Measurements from ENCODE around the gene ATP6V1F. TPM values are rescaled to one million over a fixed set of nuclear protein-coding genes. Genes with fewer than 3 reads are reported as not detected.

The ATP6V1F gene
- polyA plus RNA-seq, 3 donors = 327 to 593 (median 511) TPM

GRCh38 chr7:128913870-128914565 is 51.4 kb downstream of the ATP6V1F start:
- Histone ChIP-seq H3K27ac (ENCODE audit: low read depth in 1 of 2, low read length in 2 of 2) (no peak overlapping the region), H3K9ac (ENCODE audit: insufficient read depth, low read length, poor library complexity, severe bottlenecking) (no peak overlapping the region)
- H3K27me3 Mint-ChIP-seq (ENCODE audit: low read depth in 3 of 3) = peaks cover 55 to 75% (median 62%) of the 10 kb centered on the region in 3 donors

GRCh38 chr7:128914566-128915151 is 52.0 kb downstream of the ATP6V1F start:
- H3K9me3 ChIP-seq (replicated peaks in 1 of 2; ENCODE audit: control insufficient read depth in 1 of 2, insufficient read depth in 1 of 2, low read length in 2 of 2) = peaks cover 0 to 3% of the 10 kb centered on the region in 2 donors
- TF ChIP-seq, protein P1, sequence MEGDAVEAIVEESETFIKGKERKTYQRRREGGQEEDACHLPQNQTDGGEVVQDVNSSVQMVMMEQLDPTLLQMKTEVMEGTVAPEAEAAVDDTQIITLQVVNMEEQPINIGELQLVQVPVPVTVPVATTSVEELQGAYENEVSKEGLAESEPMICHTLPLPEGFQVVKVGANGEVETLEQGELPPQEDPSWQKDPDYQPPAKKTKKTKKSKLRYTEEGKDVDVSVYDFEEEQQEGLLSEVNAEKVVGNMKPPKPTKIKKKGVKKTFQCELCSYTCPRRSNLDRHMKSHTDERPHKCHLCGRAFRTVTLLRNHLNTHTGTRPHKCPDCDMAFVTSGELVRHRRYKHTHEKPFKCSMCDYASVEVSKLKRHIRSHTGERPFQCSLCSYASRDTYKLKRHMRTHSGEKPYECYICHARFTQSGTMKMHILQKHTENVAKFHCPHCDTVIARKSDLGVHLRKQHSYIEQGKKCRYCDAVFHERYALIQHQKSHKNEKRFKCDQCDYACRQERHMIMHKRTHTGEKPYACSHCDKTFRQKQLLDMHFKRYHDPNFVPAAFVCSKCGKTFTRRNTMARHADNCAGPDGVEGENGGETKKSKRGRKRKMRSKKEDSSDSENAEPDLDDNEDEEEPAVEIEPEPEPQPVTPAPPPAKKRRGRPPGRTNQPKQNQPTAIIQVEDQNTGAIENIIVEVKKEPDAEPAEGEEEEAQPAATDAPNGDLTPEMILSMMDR (IDR thresholded peaks at IDR 0.05) = no peak
- Mint-ChIP-seq H3K27ac (no peak overlapping the region), H3K4me1 (peaks cover 33% of the 10 kb centered on the region), H3K4me3 (peak overlapping the region; percentile 34 to 82), H3K27me3 (ENCODE audit: low read depth in 3 of 3) (peaks cover 50 to 71% (median 56%) of the 10 kb centered on the region in 3 donors), H3K36me3 (peaks cover 4 to 16% of the 10 kb centered on the region in 2 donors), H3K9me3 (peaks cover 2 to 18% (median 9%) of the 10 kb centered on the region in 7 donors)
- no peaks in the 10 kb centered on the region for H3K79me2 ChIP-seq (ENCODE audit: insufficient read depth, low read length)
- H2AFZ ChIP-seq (ENCODE audit: insufficient read depth, low read depth, low read length, poor library complexity, severe bottlenecking) = peak overlapping the region; percentile 35
- WGBS (ENCODE audit: insufficient coverage) = 40% methylated on average over 1 of the region's 11 CpGs
- peak in 1 of 3 donors; percentile 48 for DNase-seq
- intact Hi-C loops (cut with micrococcal nuclease) = no loop called here
- no peak overlapping the region for H3K4me2 ChIP-seq (replicated peaks; ENCODE audit: extremely low read depth, low read length, poor library complexity, severe bottlenecking)
- no peaks in the 10 kb centered on the region for H4K20me1 ChIP-seq (ENCODE audit: insufficient read depth, low read length)
- peaks cover 24 to 34% of the 10 kb centered on the region in 2 donors for H3K4me1 ChIP-seq (ENCODE audit: control insufficient read depth in 1 of 2, insufficient read depth in 2 of 2, low read length in 2 of 2)
- H3K27me3 ChIP-seq (ENCODE audit: control insufficient read depth in 2 of 2, insufficient read depth in 2 of 2, low read length in 2 of 2) = peaks cover 17 to 51% of the 10 kb centered on the region in 2 donors
- H3K36me3 ChIP-seq (replicated peaks in 1 of 2; ENCODE audit: control insufficient read depth in 1 of 2, insufficient read depth in 2 of 2, low read length in 2 of 2) = no peaks in the 10 kb centered on the region
- no peak overlapping the region for H3K4me3 ChIP-seq (replicated peaks in 1 of 3; ENCODE audit: low read depth in 2 of 3, low read length in 3 of 3)
- no peak overlapping the region for H3K27ac ChIP-seq (ENCODE audit: low read depth in 1 of 2, low read length in 2 of 2)
- no peak overlapping the region for H3K9ac ChIP-seq (ENCODE audit: insufficient read depth, low read length, poor library complexity, severe bottlenecking)

More at GRCh38 chr7:128913870-128914565, 51.4 kb downstream of the ATP6V1F start:
- Mint-ChIP-seq H3K4me3 (peak overlapping the region in 1 of 2 donors; percentile 82), H3K36me3 (peaks cover 4 to 22% of the 10 kb centered on the region in 2 donors), H3K4me1 (peaks cover 36% of the 10 kb centered on the region), H3K27ac (no peak overlapping the region), H3K9me3 (peaks cover 2 to 18% (median 9%) of the 10 kb centered on the region in 7 donors)
- Histone ChIP-seq H2AFZ (ENCODE audit: insufficient read depth, low read depth, low read length, poor library complexity, severe bottlenecking) (no peak overlapping the region), H4K20me1 (ENCODE audit: insufficient read depth, low read length) (no peaks in the 10 kb centered on the region), H3K27me3 (ENCODE audit: control insufficient read depth in 2 of 2, insufficient read depth in 2 of 2, low read length in 2 of 2) (peaks cover 17 to 58% of the 10 kb centered on the region in 2 donors), H3K79me2 (ENCODE audit: insufficient read depth, low read length) (no peaks in the 10 kb centered on the region), H3K9me3 (replicated peaks in 1 of 2; ENCODE audit: control insufficient read depth in 1 of 2, insufficient read depth in 1 of 2, low read length in 2 of 2) (peaks cover 0 to 3% of the 10 kb centered on the region in 2 donors), H3K4me2 (replicated peaks; ENCODE audit: extremely low read depth, low read length, poor library complexity, severe bottlenecking) (no peak overlapping the region), H3K4me3 (replicated peaks in 1 of 3; ENCODE audit: low read depth in 2 of 3, low read length in 3 of 3) (no peak overlapping the region), H3K36me3 (replicated peaks in 1 of 2; ENCODE audit: control insufficient read depth in 1 of 2, insufficient read depth in 2 of 2, low read length in 2 of 2) (no peaks in the 10 kb centered on the region), H3K4me1 (ENCODE audit: control insufficient read depth in 1 of 2, insufficient read depth in 2 of 2, low read length in 2 of 2) (peaks cover 24 to 35% of the 10 kb centered on the region in 2 donors)
- 93% methylated on average over 10 of the region's 10 CpGs for whole genome bisulfite sequencing (ENCODE audit: insufficient coverage)
- no peak for DNase-seq
- intact Hi-C loops (cut with micrococcal nuclease) = no loop called here
- TF ChIP-seq, protein P1 (IDR thresholded peaks at IDR 0.05) = no peak

Measured in CD14-positive monocyte (primary cell).